Activated CD4-positive, alpha-beta T cell treated with anti-CD3 and anti-CD28 coated beads, Interleukin-2, Interleukin-4, amounts not matched to agents 100 ng/mL and 50 ng/mL, durations not matched to agents 16 hours and 8 hours (primary cell): ENCODE measurements around the gene PTPRT.
A peak's percentile ranks its signal among the peaks of the same experiment; 100 is the strongest.

ENCODE experiments used
- DNase-seq: peaks from one replicate; pipeline ENCODE4 v3.0.0-alpha.2; 2020; ENCODE audit warnings: low spot score

The PTPRT gene

DNA sequence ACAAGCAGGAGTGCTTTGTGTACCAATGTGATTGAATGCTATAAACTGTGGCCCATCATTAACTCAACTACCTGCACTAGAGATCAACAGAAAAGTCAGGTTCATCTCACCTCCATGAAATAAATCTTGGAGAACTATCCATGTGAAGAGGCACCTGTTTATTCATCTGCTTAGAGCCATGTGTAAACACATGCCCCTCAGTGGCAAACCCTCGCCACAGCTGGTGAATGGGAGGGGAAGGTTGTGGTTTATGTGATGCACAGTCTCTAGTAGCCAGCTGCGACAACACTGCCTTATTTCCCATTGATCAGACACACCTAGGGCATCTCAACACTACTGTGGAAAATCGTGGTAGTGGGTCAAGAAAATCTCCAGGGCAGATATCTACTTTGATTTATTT lies 640.2 kb downstream of the PTPRT start:
- DNase-seq, result no peak

DNA sequence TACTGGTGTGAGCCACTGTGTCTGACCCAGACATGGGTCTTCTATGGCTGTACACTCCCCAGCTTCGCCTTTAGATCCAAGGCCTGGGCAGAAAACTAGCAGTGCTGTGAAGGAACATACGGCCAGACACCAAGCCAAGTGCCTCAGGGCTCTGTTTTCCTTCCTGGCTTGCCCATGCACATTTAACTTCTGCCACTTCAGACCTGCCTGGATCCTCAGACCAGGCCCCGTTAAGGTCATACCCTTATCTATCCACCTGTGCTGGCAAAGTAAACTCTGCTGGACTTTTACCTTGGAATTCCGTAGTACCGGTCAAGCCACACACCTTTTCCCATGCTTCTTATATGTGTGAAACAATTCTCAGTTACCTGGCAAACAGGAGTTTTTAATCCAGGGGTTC lies 644.8 kb downstream of the PTPRT start:
- no peak for DNase-seq

DNA sequence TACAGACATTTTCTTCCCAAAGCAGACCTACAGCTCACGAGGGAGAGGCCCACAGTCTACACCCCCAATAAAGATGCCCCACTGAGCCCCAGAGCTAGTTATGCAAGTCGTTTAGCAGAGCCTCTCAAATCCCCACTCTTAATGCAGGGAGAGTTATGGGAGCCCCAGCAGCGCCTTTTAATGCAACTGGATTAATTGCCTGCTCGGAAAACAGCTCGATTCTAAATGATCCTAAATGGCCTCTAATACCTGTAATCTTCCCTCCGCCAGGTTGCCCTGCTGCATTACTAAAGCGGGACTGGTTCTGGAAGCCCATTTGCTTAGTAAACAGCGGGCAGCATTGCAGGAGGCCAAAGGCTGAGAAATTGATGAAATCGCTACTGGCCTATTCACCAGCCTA lies 656.9 kb downstream of the PTPRT start:
- no peak for DNase-seq

DNA sequence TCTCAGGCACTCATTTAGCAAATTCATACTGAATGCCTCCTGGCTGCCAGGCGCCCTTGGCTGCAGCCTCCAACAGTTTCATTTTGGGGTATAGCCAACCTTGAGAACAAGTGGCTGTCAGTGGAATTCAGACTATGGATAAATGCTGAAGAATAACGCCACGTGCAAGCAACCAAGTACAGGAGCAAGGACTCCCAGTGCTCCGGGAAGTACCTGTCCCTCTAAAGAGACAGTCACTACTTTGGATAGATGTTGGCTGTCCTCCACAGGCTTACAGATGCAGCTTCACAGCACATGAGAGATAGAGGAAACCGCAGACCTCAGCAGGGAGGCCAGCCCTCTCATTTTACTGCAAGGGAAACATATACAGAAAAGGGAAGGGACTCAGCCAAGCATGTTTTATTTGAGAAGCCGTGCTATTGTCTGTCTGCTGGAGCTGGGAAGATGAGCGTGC lies 658.2 kb downstream of the PTPRT start:
- DNase-seq, result no peak

DNA sequence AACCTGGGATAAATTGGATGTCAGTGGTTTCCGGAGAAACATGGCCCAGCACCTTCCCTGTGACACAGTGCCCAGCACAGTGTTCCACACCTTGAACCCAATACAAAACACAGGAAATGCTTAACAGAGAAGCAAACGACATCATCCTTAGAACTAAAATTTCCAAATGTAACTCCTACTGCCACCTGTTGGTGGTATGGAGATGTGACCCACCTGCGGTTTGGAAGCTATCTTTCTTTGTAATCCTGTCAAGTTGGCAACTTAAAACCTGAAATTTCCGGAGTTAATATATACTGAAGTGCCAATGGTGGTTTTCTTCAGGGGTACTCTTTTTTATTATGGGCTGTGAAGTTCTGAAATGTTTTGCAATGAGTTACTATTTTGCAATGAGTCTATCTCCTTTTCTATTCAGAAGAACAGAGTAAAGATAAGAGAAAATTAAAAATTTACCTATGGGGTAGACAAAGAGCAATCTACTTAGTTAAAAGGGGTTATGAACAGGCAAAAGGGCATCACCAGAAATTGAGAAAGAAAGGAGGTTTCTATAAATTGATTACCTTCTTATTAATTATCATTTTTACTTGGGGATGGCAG lies 658.8 kb downstream of the PTPRT start:
- peak; percentile 15 for DNase-seq

DNA sequence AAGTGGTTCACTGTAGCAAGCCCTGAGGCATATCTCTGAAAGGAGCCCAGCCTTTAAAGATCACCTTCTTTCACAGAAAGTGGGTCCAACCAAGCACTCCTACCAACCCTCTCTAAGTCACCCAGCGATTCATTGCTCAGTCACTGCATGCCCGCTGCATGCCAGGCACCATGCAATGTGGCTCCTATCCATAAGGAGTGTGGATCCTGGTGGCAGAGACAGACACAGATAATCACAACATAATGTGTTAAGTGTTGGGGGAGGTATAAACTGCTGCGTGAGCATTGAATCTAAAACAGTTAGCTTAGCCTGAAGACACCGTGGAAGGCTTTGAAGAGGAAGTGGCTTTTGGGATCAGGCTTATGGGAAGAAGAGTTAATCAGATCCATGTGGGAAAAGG lies 659.5 kb downstream of the PTPRT start:
- no peak for DNase-seq

DNA sequence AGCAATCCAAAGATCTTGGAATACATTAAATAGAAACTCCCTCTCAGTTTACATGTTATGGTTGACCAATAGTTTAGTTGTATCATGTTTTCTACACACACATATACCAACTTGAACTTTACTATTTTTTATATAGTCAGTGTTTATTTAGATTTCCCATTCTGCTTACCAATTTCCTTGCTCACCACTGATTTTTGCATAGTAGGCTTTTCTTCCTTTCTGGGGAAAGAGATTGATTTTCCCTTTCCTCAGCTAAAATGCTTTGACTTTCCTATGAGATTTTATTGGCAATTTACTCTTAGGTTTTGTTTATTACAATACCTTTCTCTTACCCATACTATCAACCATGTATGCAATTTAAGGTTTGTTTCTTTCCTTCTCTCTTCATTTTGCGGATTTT lies 665.6 kb downstream of the PTPRT start:
- no peak for DNase-seq

DNA sequence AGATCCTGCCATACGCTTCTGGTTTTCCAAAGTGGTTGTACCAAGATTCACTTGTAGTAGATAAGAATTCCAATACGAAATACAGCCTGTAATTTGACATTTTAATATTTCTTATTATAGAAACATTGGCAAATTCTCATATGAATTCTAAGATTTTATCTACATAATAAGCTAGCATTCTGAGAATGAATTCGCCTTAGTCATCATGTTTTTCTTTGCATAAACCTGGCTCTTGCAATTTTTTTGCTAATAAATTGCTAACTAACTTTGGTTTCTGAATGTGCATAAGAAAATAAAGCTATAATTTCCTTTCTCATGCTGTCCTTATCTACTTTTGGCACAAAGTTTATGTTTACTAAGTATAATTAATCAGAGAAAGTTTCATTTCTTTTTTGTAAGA lies 673.0 kb downstream of the PTPRT start:
- no peak for DNase-seq

DNA sequence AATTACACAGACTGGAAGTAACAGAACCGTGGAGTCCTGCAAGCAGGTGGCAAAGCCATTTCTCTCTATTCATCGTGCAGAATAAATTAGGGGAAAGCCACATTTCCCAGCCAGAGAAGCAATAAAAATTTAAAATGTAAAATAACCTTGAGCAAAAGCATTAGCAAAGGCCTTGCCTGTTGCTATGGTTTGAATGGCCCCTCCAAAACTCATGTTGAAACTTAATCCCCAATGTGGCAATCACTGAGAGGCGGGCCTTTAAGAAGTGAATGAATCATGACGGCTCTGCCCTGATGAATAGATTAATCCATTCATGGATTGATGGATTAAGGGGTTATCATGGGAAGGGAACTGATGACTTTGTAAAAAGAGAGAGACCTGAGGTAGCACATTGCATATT lies 679.0 kb downstream of the PTPRT start:
- DNase-seq, result no peak

DNA sequence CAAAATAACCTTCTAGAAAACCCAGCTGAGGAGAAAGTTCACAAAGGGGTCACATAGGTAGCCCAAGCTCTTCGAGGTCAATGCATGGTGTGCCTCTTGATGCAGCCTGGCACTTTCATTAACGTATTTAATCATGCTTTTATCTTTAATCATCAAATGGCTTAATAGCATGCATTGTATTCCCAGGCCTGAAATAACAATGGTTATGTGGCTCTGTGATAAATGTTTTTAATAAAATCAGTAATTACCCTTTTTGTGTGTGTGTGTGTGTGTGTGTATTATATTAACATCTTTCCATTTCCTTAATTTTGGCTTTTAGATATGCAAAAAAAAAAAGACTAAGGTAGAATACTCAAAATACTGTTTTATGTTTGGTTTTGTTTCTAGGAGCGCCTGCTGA lies 681.8 kb downstream of the PTPRT start:
- no peak for DNase-seq

DNA sequence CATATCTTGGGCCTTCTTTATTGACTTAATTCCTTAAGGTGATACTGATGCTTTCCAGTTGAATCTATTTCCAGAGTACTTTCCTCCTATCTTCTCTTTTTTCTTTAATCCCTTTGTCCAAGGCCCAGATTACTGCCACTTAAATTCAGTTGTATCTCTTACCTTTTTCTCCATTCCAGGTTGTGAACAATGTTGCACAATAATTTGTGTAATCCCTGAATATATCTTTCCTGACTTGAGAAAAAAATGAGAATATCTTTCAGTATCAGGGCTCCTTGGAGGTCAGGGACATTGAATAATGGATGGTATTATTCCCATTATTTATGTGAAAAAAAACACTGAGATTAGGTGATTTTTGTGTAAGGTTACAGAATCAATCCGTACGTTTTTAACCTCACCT lies 683.3 kb downstream of the PTPRT start:
- DNase-seq, result no peak

DNA sequence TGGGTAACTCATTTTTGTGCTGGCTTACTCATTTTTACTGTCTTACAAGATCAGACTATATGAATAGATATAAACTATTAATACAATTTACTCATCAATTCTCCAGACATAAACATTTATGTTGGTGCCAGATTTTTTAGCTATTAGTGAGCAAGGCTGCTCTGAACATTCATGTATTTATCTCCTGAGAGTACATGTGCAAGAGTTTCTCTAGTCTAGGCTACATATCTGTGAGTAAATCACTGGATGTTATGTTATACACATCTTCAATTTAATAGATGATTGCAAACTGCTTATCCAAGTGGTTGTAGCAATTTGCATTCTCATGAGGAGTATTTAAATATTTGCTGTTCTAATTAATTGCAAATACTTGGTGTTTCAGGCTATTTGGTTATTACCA lies 687.1 kb downstream of the PTPRT start:
- DNase-seq, result no peak

DNA sequence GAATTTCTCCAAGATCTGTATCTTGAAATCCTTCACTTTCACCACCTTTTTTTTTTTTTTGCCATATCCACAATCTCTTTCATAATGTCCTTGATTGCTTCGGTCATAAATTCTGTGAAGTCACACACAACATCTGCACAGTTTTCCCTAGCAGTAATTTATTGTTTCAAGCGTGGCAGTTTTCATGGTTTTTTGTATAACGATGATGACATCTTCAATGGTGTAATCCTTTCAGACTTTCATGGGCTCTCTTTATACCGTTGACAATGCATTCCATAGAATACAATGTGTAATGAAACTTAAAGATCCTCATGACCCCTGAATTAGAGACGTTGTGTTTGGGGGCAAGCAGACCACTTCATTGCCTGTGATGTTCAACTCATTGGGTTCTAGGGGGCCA lies 693.1 kb downstream of the PTPRT start:
- no peak for DNase-seq

DNA sequence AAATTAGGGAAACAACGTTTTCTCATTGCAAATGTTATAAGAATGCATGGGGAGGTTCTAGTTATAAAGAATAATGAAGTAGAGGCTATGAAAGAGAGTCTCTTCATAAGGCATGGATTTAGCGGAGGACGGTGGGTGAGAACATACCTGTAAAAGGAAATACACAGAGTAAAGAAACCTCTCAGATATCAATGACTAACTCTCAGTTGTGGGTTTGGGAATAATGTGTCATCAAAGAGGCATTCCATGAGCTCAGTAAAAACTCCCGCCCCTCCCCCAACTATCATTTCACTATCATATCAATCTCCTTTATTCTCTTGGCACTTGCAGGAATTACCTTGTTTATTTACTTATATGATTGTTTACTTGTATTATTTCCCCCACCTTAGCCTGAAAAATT lies 695.4 kb downstream of the PTPRT start:
- DNase-seq, result no peak

DNA sequence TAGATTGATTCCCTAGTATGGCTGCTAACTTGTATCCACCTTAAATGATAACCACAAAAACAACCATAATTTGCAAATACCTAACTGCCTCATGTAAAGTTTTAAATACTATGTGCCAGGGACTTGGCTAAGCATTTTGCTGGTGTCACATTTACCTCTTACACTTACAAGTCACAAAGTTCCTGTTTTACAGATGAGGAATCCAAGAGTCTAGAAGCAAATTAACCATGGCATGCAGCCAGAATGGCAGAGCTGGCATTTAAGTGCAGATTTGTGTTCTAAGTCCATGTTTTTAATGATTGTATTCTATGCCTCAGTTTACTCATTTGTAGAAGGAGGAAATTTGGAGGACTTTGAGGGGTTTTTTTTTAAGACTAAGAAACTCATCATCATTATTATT lies 696.7 kb downstream of the PTPRT start:
- DNase-seq, result no peak

DNA sequence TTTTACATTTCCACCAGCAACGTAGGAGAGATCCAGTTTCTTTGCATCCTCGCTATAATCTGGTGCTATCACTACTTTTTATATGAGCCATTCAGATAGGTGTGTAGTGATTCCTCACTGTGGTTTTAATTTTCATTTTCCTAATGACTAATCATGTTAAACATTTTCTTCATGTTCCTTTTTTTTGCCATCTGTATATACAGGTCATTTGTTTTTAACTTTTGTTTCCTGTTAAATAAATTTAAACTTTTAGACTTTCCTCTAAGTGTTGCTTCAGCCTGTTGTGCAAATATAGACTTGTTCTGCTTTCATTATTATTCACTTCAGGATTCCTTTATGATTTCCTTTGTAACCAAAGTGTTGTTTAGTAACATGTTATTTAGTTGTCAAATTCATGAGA lies 697.4 kb downstream of the PTPRT start:
- no peak for DNase-seq

DNA sequence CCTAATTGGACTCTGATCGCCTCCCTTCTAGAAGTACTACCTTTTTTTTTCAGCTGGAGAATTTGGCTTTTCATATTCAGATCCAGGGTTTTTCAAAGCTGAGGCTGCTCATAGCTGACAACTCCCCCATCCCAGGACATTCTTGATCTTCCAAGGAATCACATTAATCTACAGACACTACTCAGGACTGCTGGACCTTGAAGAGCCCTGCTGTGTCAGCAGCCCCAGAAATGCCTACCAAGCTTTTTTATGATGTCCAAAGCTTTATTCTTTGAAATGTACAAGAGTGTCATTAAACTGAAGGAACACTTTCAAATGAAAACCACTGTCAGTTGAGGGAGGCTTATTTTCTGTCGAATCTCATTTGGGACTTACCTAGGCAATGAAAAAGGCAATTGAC lies 704.1 kb downstream of the PTPRT start:
- no peak for DNase-seq

DNA sequence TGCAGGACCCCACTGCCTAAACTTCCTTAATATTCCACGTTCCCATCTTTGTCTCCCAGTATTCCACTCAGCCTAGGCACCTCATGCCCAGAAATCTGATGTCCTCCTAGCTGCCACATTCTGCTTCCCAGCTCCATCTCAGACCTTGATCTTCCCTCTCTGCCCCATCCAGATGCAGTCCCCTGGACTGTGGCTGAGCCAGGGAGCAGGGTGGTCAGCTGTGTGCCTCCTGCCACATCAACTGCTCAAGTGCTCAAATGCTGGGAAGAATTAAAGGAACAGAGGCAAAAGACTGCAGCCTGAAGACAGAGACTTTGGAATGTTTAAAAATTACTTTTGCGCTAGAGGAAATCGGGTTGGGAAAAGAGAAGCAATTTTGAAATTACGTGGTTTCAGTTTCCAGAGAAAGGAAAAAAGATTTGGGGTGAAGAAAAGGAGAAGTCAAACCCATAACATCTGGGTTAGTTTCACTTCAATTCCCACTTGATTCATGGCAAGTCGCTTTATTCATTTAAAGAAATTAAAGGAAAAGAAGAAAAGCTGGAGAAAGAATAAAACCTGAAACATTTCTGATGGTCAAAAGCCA lies 704.8 kb downstream of the PTPRT start:
- no peak for DNase-seq

DNA sequence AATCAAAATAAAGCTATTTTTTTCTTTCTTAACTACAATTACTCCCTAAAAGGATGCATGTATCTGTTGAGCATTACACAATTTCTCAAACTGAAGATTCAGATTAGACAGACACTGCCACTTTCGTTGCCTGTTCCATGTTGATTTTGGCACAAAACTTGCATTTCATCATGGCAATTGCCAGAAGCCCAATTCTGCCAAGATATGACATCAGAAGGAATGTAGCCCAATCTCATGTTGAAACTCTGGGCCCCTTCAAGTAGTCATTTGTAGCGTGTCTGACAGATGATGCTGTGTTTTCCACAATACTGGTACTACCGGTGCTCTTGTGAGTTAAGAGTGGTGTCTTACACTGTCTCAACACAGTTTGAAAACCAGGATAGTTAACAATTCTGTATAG lies 705.4 kb downstream of the PTPRT start:
- no peak for DNase-seq

DNA sequence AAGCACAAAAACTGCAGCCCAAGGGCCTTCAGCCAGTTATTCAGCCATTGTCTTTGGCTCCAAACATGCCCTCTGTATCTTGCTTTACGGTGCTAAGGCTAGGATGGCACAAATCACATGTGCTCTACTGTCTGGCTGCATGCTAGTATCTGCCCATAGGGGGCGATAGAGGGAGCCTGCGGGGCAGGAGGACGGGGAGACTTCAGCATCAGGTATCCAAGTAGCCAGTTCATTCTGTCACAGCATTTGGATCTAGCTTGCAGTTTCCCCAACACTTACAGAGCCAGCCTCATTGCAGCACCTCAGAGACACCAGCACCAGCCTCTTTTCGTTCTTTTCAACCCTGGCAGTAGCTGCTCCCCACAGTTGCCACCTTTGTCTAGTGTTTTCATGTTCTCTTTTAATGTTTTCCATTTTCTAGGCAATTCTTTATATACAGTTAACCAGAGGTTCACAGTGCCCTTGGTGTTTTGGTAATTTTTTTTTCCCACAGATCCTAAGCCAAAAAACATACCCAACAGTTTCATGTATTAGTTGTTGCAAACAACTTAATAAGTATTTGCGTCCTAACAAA lies 705.9 kb downstream of the PTPRT start:
- DNase-seq, result peak; percentile 26

DNA sequence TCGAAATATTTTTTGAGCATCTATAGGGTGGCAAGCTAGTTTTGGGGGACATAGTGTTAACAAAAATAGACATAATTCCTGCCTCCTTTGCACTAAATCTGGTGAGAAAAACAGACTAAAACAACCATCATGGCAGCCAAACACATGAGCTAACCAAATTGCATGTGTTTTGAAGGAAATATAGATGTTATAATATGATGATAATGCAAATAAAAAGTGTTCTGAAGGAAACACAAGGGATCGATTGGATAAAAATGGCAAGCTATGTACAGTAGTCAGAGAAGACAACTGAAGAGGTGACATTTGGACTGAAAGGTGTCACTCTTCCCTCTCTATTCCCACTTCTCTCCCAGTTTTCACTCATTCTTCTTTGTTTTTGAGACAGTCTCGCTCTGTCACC lies 706.9 kb downstream of the PTPRT start:
- no peak for DNase-seq

DNA sequence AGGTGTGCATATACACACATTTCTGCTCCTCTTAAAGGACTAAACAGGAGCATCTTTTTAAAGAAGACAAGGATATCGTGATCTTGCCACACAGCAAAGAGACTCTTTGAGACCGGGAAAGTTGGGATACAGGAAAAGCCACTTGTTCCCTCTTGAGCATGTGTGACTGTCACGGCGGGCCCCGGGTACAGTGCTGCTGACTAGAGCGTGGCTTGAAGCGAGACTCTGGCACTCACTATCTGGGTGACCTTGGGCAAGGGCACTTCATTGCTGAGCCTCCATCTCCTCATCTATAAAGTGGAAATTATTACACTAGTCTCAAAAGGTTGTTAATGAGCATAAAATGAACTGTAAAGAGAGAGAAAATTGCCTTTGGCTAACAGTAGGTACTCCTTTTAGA lies 713.9 kb downstream of the PTPRT start:
- no peak for DNase-seq

DNA sequence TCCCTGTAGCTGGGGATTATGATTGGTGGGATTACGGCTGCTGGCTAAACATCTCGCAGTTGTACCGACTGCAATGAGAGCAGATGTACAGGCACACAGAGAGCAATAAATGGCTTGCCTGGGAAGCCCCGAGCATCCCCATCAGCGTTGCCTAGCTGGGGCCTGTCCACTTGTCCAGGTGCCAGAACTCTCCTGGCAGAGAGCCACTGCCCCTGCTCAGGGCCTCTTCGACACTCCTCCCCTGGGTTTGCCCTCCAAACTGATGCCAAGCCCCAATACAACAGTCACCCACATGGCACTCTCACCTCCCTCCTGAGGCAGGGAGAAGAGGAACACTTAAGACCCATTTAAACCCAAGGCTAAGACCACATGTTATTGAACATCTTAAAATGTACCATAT lies 715.1 kb downstream of the PTPRT start:
- DNase-seq, result no peak

DNA sequence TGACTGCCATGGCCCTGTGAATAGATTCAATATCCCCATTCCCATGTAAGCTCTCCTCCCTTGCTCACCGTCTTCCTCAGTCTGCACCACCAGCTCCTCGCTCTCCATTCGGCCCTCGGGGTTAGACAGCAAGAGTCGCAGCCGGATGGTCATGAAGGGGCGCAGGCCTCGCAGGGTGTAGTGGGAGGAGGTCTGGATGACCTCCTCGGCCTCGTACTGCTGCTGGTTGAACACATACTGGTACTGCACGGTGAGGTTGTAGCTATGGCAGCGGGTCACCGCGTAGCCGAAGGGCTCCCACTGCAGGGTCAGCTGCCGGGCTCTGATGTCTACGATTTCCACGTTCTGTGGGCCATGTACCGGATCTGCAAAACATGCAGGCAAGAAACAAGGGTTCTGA lies 717.5 kb downstream of the PTPRT start:
- DNase-seq, result no peak
